ENCODE results near the gene SCUBE2. TPM values are rescaled to one million over a fixed set of nuclear protein-coding genes. Genes with fewer than 3 reads are reported as not detected.
"Not testable (repeated sequence)": the region's sequence is repeated elsewhere in the genome, so short reads cannot be mapped to it uniquely, and the experiment has no call there.

Gene SCUBE2
- total RNA-seq, 6 experiments from 2014 or later, result 0.31 to 1.1 (median 0.80) TPM

- H3K4me3 Mint-ChIP-seq, result no peak overlapping the region
- no peaks in the 10 kb centered on the region for H3K36me3 Mint-ChIP-seq (ENCODE audit: low read depth)
- no peak for TF ChIP-seq CTCF (IDR thresholded peaks at IDR 0.05)
- H3K27me3 Mint-ChIP-seq (ENCODE audit: insufficient read depth), result no peaks in the 10 kb centered on the region; the same call in none of the 2 replicates
- H3K4me1 Mint-ChIP-seq (ENCODE audit: low read depth), result peaks cover 20% of the 10 kb centered on the region
- H3K9me3 Mint-ChIP-seq, result peaks cover 10% of the 10 kb centered on the region; the same call in 1 of the 2 replicates
- H3K27ac Mint-ChIP-seq, result no peak overlapping the region
- no peak for DNase-seq
These were observed 76.6 kb downstream of the SCUBE2 start for GRCh38 chr11:9014826-9015225.

- no peaks in the 10 kb centered on the region for H3K36me3 Mint-ChIP-seq (ENCODE audit: low read depth)
- H3K9me3 Mint-ChIP-seq, result peaks cover 10% of the 10 kb centered on the region; the same call in 1 of the 2 replicates
- no peak overlapping the region for H3K27ac Mint-ChIP-seq
- H3K27me3 Mint-ChIP-seq (ENCODE audit: insufficient read depth), result no peaks in the 10 kb centered on the region; the same call in none of the 2 replicates
- no peak for TF ChIP-seq CTCF (IDR thresholded peaks at IDR 0.05)
- peaks cover 20% of the 10 kb centered on the region for H3K4me1 Mint-ChIP-seq (ENCODE audit: low read depth)
- H3K4me3 Mint-ChIP-seq, result no peak overlapping the region
- no peak for DNase-seq
These were observed 78.0 kb downstream of the SCUBE2 start for GRCh38 chr11:9013373-9013772.

- H3K4me3 Mint-ChIP-seq; DNase-seq; H3K27ac Mint-ChIP-seq; H3K4me1 Mint-ChIP-seq (ENCODE audit: low read depth); H3K9me3 Mint-ChIP-seq; H3K36me3 Mint-ChIP-seq (ENCODE audit: low read depth): not testable (repeated sequence)
- peaks cover 17% of the 10 kb centered on the region for H3K27me3 Mint-ChIP-seq (ENCODE audit: insufficient read depth)
These were observed 81.9 kb downstream of the SCUBE2 start for GRCh38 chr11:9009538-9009937.

GRCh38 chr11:9008661-9009060 is 82.7 kb downstream of the SCUBE2 start:
- Mint-ChIP-seq H3K4me1 (ENCODE audit: low read depth) (peaks cover 8% of the 10 kb centered on the region; the same call in 1 of the 2 replicates), H3K27me3 (ENCODE audit: insufficient read depth) (peaks cover 17% of the 10 kb centered on the region), H3K27ac (no peak overlapping the region), H3K4me3 (no peak overlapping the region), H3K36me3 (ENCODE audit: low read depth) (peaks cover 5% of the 10 kb centered on the region), H3K9me3 (peaks cover 10% of the 10 kb centered on the region; the same call in 1 of the 2 replicates)
- DNase-seq, result no peak
- TF ChIP-seq CTCF (IDR thresholded peaks at IDR 0.05), result no peak

GRCh38 chr11:9008011-9008550 is 83.3 kb downstream of the SCUBE2 start:
- peaks cover 5% of the 10 kb centered on the region for H3K36me3 Mint-ChIP-seq (ENCODE audit: low read depth)
- no peak for TF ChIP-seq CTCF (IDR thresholded peaks at IDR 0.05)
- H3K27me3 Mint-ChIP-seq (ENCODE audit: insufficient read depth), result peaks cover 20% of the 10 kb centered on the region

GRCh38 chr11:9005087-9005486 is 86.3 kb downstream of the SCUBE2 start:
- peaks cover 22% of the 10 kb centered on the region for H3K27me3 Mint-ChIP-seq (ENCODE audit: insufficient read depth)
- H3K4me3 Mint-ChIP-seq, result peak overlapping the region; percentile 30

More at GRCh38 chr11:9008011-9008550, 83.3 kb downstream of the SCUBE2 start:
- no peak for DNase-seq
- Mint-ChIP-seq H3K27ac (no peak overlapping the region), H3K9me3 (peaks cover 10% of the 10 kb centered on the region; the same call in 1 of the 2 replicates), H3K4me3 (no peak overlapping the region), H3K4me1 (ENCODE audit: low read depth) (peaks cover 12% of the 10 kb centered on the region)

More at GRCh38 chr11:9005087-9005486, 86.3 kb downstream of the SCUBE2 start:
- peaks cover 5% of the 10 kb centered on the region for H3K36me3 Mint-ChIP-seq (ENCODE audit: low read depth)
- no peak for DNase-seq
- H3K9me3 Mint-ChIP-seq, result peaks cover 2% of the 10 kb centered on the region; the same call in 1 of the 2 replicates
- H3K27ac Mint-ChIP-seq, result no peak overlapping the region
- peaks cover 38% of the 10 kb centered on the region for H3K4me1 Mint-ChIP-seq (ENCODE audit: low read depth)
- no peak for TF ChIP-seq CTCF (IDR thresholded peaks at IDR 0.05)
